HG02885 (cell line): ENCODE results near the gene HAUS2.
"Not testable (repeated sequence)": the region's sequence is repeated elsewhere in the genome, so short reads cannot be mapped to it uniquely, and the experiment has no call there.

Experiments
- ATAC-seq: cut with Tn5 transposase; IDR thresholded peaks from one replicate; pipeline ENCODE4 v1.9.1; 2021; ENCODE audit warnings: mild to moderate bottlenecking; ENCODE audit not compliant: unreplicated experiment, poor library complexity

HAUS2 gene

GRCh38 chr15:42548249-42549031 is at the start of gene HAUS2, which contains the start of gene LRRC57:
Gene HAUS2, plus strand, starts transcription at chr15:42548838. Its CDS starts 35 bp downstream, at chr15:42548873.
Gene LRRC57, minus strand, starts transcription at chr15:42548793. Its CDS starts 359 bp downstream, at chr15:42548434.
- ATAC-seq: peak; percentile 82

- ATAC-seq: no peak
Measured at GRCh38 chr15:42499858-42500609, 48.6 kb upstream of the HAUS2 start.

- no peak for ATAC-seq
Measured at GRCh38 chr15:42502477-42502876, 46.2 kb upstream of the HAUS2 start.

- no peak for ATAC-seq
Measured at GRCh38 chr15:42503825-42504224, 44.8 kb upstream of the HAUS2 start.

- ATAC-seq: no peak
Measured at GRCh38 chr15:42504631-42505030, 44.0 kb upstream of the HAUS2 start.

GRCh38 chr15:42507514-42507913 is 41.1 kb upstream of the HAUS2 start:
- ATAC-seq: no peak

GRCh38 chr15:42508263-42508690 is 40.4 kb upstream of the HAUS2 start:
- ATAC-seq: no peak

- no peak for ATAC-seq
Measured at GRCh38 chr15:42510258-42511006, 38.2 kb upstream of the HAUS2 start.

GRCh38 chr15:42511007-42511391 is 37.6 kb upstream of the HAUS2 start:
- no peak for ATAC-seq

- no peak for ATAC-seq
Measured at GRCh38 chr15:42523331-42523730, 25.3 kb upstream of the HAUS2 start.

GRCh38 chr15:42528970-42529369 is 19.7 kb upstream of the HAUS2 start:
- ATAC-seq: no peak

GRCh38 chr15:42533246-42533645 is 15.4 kb upstream of the HAUS2 start:
- ATAC-seq: no peak

GRCh38 chr15:42544853-42545629 is 3.6 kb upstream of the HAUS2 start:
- ATAC-seq: no peak

- peak; percentile 10 for ATAC-seq
Measured at GRCh38 chr15:42547918-42548248, 755 bp upstream of the HAUS2 start.

- ATAC-seq: peak; percentile 21
Measured at GRCh38 chr15:42549032-42549491, 424 bp downstream of the HAUS2 start.

GRCh38 chr15:42549741-42550392 is 1.2 kb downstream of the HAUS2 start:
- ATAC-seq: no peak

- ATAC-seq: no peak
Measured at GRCh38 chr15:42553554-42553953, 4.9 kb downstream of the HAUS2 start.

GRCh38 chr15:42556550-42557207 is 8.0 kb downstream of the HAUS2 start:
- ATAC-seq: not testable (repeated sequence)

GRCh38 chr15:42558739-42559138 is 10.1 kb downstream of the HAUS2 start:
- no peak for ATAC-seq
